SU-DHL-6 (cell line): ENCODE measurements around the gene TECPR2.

ENCODE experiments used
- H2AFZ ChIP-seq: fragments of 200-600 bp; sonication (generic); 2 replicates; pipeline ENCODE4 v1.6.1; 2014; ENCODE audit warnings: low read depth, mild to moderate bottlenecking, moderate library complexity, mixed read lengths, antibody characterized with exemption, low read length; ENCODE audit not compliant: severe bottlenecking
- H3F3A ChIP-seq: fragments of 200-600 bp; shearing (Covaris generic); 2 replicates; pipeline ENCODE4 v1.6.0; 2016; ENCODE audit warnings: antibody characterized with exemption, mild to moderate bottlenecking; ENCODE audit not compliant: insufficient read depth
- H3K27ac ChIP-seq: fragments of 200-600 bp; sonication (generic); 2 replicates; pipeline ENCODE4 v1.5.1; 2016; ENCODE audit warnings: low read depth, mild to moderate bottlenecking, low read length, moderate library complexity, mixed read lengths
- H3K27me3 ChIP-seq: fragments of 200-600 bp; sonication (generic), shearing (Covaris generic); 2 replicates; pipeline ENCODE4 v1.6.0; 2014; ENCODE audit warnings: mild to moderate bottlenecking, low read length
- H3K36me3 ChIP-seq: fragments of 200-600 bp; sonication (generic); 2 replicates; pipeline ENCODE4 v1.6.1; 2014; ENCODE audit warnings: mild to moderate bottlenecking, low read length, mixed read lengths
- H3K4me2 ChIP-seq: fragments of 300-600, 200-600 bp; shearing (Covaris generic), sonication (generic); 2 replicates; pipeline ENCODE4 v1.6.0; 2014; ENCODE audit warnings: low read length, low read depth, mild to moderate bottlenecking; ENCODE audit not compliant: poor library complexity, severe bottlenecking
- H3K4me3 ChIP-seq: fragments of 200-600 bp; sonication (generic); 2 replicates; pipeline ENCODE4 v1.5.1; 2014; ENCODE audit warnings: antibody characterized with exemption, low read length, mild to moderate bottlenecking, mixed read lengths; ENCODE audit not compliant: insufficient read depth, poor library complexity, severe bottlenecking
- H3K79me2 ChIP-seq: fragments of 200-600 bp; sonication (generic); 2 replicates; pipeline ENCODE4 v1.6.1; 2014; ENCODE audit warnings: mild to moderate bottlenecking, low read length, moderate library complexity; ENCODE audit not compliant: insufficient read depth
- H3K9ac ChIP-seq: fragments of 200-600 bp; sonication (generic); 2 replicates; pipeline ENCODE4 v1.7.0; 2014; ENCODE audit warnings: mild to moderate bottlenecking, low read length
- H3K9me2 ChIP-seq: fragments of 200-600 bp; sonication (generic); replicated peaks from 2 replicates; pipeline ENCODE4 v1.6.1; 2014; ENCODE audit warnings: low read length; ENCODE audit not compliant: insufficient read depth
- H3K9me3 ChIP-seq: fragments of 200-600 bp; sonication (generic); 2 replicates; pipeline ENCODE4 v1.6.1; 2014; ENCODE audit warnings: low read length, mixed read lengths; ENCODE audit not compliant: insufficient read depth
- H4K20me1 ChIP-seq: fragments of 200-600 bp; sonication (generic); 2 replicates; pipeline ENCODE4 v1.6.1; 2014; ENCODE audit warnings: low read depth, mild to moderate bottlenecking, antibody characterized with exemption, low read length, moderate library complexity, mixed read lengths
- EZH2phosphoT487 ChIP-seq: fragments of 200-600 bp; sonication (generic), shearing (Covaris generic); conservative IDR thresholded peaks from 2 replicates; pipeline ENCODE4 v1.6.1; 2018; ENCODE audit warnings: mild to moderate bottlenecking, antibody characterized with exemption, low read length, moderate library complexity, mixed read lengths
- TF ChIP-seq, protein P1 (sequence below): fragments of 200-600 bp; sonication (generic); IDR thresholded peaks from one replicate; pipeline ENCODE4 v1.5.1; 2017; ENCODE audit warnings: antibody characterized with exemption, mild to moderate bottlenecking, low read length, moderate library complexity; ENCODE audit not compliant: insufficient read depth, poor library complexity, severe bottlenecking

Gene TECPR2

DNA sequence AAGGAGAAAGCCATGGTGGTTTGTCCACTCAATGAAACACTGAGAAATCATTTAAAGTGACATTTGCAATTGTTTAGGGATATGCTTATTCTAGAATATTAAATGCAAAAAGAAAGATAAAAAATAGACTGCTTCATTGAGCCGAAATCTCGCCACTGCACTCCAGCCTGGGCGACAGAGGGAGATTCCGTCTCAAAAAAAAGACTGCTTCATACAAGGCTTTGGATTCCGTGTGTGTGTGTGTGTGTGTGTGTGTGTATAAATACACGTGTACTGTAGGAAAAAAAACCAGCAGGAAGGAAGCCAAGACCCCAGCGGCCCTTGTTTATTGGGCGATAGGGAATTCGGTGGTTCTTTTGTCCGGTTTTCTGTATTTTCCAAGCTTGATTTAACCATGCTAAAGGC, 46.4 kb upstream of the TECPR2 start:
- no peaks in the 10 kb centered on the region for H3K27me3 ChIP-seq
- no peaks in the 10 kb centered on the region for H4K20me1 ChIP-seq
- peaks cover 8% of the 10 kb centered on the region for H3F3A ChIP-seq
- no peaks in the 10 kb centered on the region for H3K36me3 ChIP-seq
- H3K4me2 ChIP-seq, result peak overlapping the region; percentile 99
- no peak overlapping the region for H3K27ac ChIP-seq
- H3K9me2 ChIP-seq, result no peaks in the 10 kb centered on the region
- H3K79me2 ChIP-seq, result no peaks in the 10 kb centered on the region
- no peaks in the 10 kb centered on the region for H3K9me3 ChIP-seq
- H3K4me3 ChIP-seq, result peak overlapping the region; percentile 67
- TF ChIP-seq, protein P1, sequence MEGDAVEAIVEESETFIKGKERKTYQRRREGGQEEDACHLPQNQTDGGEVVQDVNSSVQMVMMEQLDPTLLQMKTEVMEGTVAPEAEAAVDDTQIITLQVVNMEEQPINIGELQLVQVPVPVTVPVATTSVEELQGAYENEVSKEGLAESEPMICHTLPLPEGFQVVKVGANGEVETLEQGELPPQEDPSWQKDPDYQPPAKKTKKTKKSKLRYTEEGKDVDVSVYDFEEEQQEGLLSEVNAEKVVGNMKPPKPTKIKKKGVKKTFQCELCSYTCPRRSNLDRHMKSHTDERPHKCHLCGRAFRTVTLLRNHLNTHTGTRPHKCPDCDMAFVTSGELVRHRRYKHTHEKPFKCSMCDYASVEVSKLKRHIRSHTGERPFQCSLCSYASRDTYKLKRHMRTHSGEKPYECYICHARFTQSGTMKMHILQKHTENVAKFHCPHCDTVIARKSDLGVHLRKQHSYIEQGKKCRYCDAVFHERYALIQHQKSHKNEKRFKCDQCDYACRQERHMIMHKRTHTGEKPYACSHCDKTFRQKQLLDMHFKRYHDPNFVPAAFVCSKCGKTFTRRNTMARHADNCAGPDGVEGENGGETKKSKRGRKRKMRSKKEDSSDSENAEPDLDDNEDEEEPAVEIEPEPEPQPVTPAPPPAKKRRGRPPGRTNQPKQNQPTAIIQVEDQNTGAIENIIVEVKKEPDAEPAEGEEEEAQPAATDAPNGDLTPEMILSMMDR, result no peak
- TF ChIP-seq EZH2phosphoT487, result no peak
- peak overlapping the region; percentile 99 for H2AFZ ChIP-seq
- H3K9ac ChIP-seq, result peak overlapping the region; percentile 66

DNA sequence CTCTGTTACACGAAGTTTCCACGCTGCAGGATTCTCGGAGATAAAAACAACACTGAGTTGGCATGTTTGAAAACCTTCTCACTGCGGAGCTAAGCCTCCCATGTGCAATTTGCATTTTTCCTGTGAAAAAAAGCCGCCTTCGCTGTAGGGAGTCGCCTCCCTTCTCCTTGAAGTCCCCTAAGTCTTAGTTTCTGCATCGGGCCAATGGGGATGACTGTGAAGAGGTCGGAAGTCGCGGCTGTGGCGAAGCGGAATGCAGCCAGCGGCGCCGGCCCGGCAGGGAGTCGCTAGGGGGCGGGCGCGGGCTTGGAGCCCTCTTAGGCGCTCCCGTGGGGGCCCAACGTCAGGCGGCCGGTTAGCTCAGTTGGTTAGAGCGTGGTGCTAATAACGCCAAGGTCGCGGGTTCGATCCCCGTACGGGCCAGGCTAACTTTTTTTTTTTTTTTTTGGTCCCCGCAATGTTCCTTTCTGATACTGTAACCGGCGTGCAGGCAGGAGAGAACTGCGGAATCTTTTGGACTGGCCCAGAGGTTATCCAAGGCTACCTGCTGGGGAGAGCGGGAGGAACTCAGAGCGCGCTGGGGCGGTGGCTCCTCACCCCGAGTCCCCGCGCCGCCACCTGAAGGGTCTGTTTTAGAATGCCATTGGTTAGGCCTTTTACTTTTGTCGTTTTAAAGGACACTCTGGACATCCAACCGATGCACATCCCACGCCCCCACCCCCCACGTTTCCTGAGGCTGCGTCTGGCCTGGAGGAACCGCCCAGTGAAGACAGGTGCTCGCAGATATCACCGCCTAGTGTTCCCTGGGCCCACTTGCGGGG, 45.8 kb upstream of the TECPR2 start:
- Histone ChIP-seq H3K27ac (peak overlapping the region; percentile 71), H3K9me2 (no peaks in the 10 kb centered on the region), H3K27me3 (no peaks in the 10 kb centered on the region), H4K20me1 (no peaks in the 10 kb centered on the region), H3K4me2 (peak overlapping the region; percentile 99), H2AFZ (peak overlapping the region; percentile 99), H3K36me3 (no peaks in the 10 kb centered on the region), H3K9ac (peak overlapping the region; percentile 66), H3K79me2 (no peaks in the 10 kb centered on the region), H3F3A (peaks cover 8% of the 10 kb centered on the region), H3K4me3 (peak overlapping the region; percentile 67), H3K9me3 (no peaks in the 10 kb centered on the region)
- TF ChIP-seq EZH2phosphoT487, result no peak
- TF ChIP-seq, protein P1, result peak; percentile 32

DNA sequence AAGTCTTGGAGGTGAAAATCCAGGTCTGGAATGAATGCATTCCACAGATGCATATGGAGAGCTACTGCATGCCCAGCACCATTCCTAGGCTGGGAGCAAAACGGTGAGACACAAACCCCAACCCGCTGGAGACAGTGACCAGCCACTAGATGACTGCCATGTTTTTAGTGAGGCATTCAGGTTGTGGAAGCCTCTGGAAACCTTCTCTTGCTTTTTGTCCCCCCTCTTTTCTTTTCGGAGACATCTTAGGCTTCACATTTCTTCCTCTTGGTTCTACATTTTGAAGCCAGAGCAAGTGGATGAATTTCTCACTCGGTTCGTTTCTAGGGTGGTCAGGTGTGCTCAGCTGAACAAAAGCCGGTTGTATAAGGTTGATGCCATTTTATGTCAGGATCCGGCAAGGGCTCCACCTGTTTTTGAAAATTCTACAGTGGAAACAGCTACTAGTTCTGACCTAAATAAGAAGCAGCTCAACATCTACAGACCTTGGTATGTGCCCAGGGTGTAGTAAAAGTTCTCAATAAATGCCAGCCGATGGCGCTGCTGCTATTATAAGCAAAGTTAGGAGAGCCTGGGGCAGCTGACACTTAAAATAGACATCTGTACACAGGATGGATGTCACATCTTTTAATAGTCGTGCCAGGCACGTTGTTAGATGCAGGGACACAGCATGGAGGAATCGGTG, 45.0 kb upstream of the TECPR2 start:
- H3K4me3 ChIP-seq, result peak overlapping the region; percentile 56
- H3K27me3 ChIP-seq, result no peaks in the 10 kb centered on the region
- peak overlapping the region; percentile 71 for H3K27ac ChIP-seq
- H3K9me3 ChIP-seq, result no peaks in the 10 kb centered on the region
- H3K4me2 ChIP-seq, result peak overlapping the region; percentile 83
- TF ChIP-seq, protein P1, result no peak
- no peak for TF ChIP-seq EZH2phosphoT487
- peak overlapping the region; percentile 92 for H2AFZ ChIP-seq
- peak overlapping the region; percentile 66 for H3K9ac ChIP-seq
- H3F3A ChIP-seq, result peaks cover 8% of the 10 kb centered on the region
- no peaks in the 10 kb centered on the region for H4K20me1 ChIP-seq
- H3K36me3 ChIP-seq, result no peaks in the 10 kb centered on the region
- no peaks in the 10 kb centered on the region for H3K79me2 ChIP-seq
- H3K9me2 ChIP-seq, result no peaks in the 10 kb centered on the region
